ENCODE results near the gene MYH14.

The MYH14 gene

GRCh38 chr19:50192463-50193211 lies 10.8 kb upstream of the MYH14 start:
- DNase-seq (ENCODE audit: extremely low read depth in 1 of 2, low read depth in 1 of 2): no peak

DNA sequence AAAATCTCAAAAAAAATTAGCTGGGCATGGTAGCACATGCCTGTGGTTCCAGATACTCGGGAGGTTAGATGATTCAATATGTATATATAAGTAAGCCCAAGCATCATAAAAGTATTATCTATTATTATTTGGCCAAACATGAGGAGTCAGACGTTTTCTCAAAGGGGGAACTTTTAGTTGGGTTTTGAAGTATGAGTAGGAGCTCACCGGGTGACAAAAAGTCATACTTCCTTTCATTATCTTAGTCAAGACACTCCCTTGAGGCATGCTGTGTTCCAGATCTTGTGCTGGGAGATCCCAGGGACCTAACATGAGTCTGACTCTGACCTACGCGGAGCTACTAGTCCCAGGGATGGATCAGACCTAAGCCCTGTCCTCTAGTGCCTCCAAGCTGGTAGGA lies 8.2 kb upstream of the MYH14 start:
- no peak for DNase-seq (ENCODE audit: extremely low read depth in 1 of 2, low read depth in 1 of 2)

GRCh38 chr19:50196322-50196932 lies 7.0 kb upstream of the MYH14 start:
- DNase-seq (ENCODE audit: extremely low read depth in 1 of 2, low read depth in 1 of 2): no peak

GRCh38 chr19:50197348-50197747 lies 6.1 kb upstream of the MYH14 start:
- DNase-seq (ENCODE audit: extremely low read depth in 1 of 2, low read depth in 1 of 2): no peak

- DNase-seq (ENCODE audit: extremely low read depth in 1 of 2, low read depth in 1 of 2): no peak
Measured at GRCh38 chr19:50198431-50199258, 4.8 kb upstream of the MYH14 start.

- no peak for DNase-seq (ENCODE audit: extremely low read depth in 1 of 2, low read depth in 1 of 2)
Measured at GRCh38 chr19:50199259-50199555, 4.2 kb upstream of the MYH14 start.

- no peak for DNase-seq (ENCODE audit: extremely low read depth in 1 of 2, low read depth in 1 of 2)
Measured at GRCh38 chr19:50202386-50202785, 1.0 kb upstream of the MYH14 start.

DNA sequence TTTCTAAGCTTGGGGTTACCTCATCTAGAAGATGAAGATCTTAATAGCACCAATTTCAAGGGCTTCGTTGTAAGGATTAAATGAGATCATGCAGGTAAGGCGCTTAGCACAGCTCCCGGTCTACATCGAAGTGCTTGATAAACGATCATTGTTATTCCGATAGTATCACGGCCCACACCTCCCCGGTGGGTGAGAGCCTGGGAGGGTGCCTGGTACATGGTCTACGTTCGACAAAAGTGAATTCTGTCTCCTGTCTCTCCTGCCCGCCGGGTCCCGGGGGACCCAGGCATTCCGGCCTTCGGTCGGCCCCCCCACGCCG lies 501 bp upstream of the MYH14 start:
- DNase-seq (ENCODE audit: extremely low read depth in 1 of 2, low read depth in 1 of 2): no peak

GRCh38 chr19:50204081-50204428 lies 633 bp downstream of the MYH14 start:
- no peak for DNase-seq (ENCODE audit: extremely low read depth in 1 of 2, low read depth in 1 of 2)

- no peak for DNase-seq (ENCODE audit: extremely low read depth in 1 of 2, low read depth in 1 of 2)
Measured at GRCh38 chr19:50204811-50205675, 1.6 kb downstream of the MYH14 start.

DNA sequence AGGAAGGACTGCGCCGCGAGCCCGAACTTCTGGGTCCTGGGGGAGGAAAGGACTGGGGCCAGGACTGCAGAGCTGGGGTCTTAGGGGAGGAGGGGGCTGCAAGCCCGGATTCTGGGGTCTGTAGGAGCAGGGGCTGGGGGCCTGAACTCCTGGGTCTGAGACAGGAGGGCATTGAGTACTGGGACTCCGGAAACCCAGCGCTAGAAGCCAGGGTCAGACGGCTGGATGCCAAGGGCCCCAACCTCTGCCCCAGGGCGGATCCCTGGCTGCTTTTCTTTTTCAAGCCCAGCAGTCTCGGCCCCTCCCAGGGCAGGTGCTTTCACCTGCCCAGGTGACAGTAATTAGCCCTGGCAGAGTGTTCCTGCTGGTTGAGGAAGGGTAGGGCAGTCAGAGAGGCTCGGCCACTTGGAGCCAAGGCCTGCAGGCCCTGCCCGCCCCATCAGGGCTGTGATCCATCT lies 2.3 kb downstream of the MYH14 start:
- DNase-seq (ENCODE audit: extremely low read depth in 1 of 2, low read depth in 1 of 2): no peak

GRCh38 chr19:50206191-50206590 lies 2.8 kb downstream of the MYH14 start:
- DNase-seq (ENCODE audit: extremely low read depth in 1 of 2, low read depth in 1 of 2): no peak

DNA sequence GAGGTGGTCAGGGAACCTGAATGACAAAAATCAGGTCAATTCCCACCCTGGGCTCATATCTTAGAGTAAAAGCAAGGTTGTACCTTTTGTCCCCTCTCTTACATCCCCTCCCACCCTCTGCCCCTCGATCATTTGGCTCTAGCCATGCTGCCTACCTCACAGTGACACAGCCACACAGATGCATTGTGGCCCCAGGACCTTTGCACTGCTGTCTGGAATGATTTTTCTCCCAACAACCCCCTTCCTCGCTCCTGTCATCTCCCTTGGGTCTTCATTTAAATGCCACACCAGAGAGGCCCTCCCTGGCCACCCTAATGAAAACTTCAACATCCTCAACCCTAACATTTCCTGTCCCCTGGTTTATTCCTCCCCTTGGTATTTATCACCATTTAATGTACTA lies 4.3 kb downstream of the MYH14 start:
- DNase-seq (ENCODE audit: extremely low read depth in 1 of 2, low read depth in 1 of 2): no peak

DNA sequence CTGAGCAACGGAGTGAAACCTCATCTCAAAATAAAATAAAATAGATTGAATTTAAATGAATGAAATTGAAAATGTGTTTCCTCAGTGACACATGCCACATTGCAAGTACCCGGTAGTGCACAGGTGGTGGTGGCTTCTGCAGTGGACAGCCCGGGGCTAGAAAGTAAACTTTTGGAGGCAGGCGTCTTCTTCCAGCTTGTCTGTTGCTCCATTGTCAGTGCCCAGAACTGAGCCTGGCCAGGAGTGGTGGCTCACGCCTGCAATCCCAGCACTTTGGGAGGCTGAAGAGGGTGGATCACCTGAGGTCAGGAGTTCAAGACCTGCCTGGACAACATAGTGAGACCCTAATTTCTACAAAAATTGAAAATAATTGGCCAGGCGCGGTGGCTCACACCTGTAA lies 5.7 kb downstream of the MYH14 start:
- no peak for DNase-seq (ENCODE audit: extremely low read depth in 1 of 2, low read depth in 1 of 2)

DNA sequence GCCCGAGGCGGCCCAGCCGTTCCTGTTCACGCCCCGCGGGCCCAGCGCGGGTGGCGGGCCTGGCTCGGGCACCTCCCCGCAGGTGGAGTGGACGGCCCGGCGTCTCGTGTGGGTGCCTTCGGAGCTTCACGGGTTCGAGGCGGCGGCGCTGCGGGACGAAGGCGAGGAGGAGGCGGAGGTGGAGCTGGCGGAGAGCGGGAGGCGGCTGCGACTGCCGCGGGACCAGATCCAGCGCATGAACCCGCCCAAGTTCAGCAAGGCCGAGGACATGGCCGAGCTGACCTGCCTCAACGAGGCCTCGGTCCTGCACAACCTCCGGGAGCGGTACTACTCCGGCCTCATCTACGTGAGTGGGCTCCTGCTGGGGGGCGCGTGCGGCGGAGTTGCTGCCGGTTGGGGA lies 7.0 kb downstream of the MYH14 start:
- DNase-seq (ENCODE audit: extremely low read depth in 1 of 2, low read depth in 1 of 2): no peak

DNA sequence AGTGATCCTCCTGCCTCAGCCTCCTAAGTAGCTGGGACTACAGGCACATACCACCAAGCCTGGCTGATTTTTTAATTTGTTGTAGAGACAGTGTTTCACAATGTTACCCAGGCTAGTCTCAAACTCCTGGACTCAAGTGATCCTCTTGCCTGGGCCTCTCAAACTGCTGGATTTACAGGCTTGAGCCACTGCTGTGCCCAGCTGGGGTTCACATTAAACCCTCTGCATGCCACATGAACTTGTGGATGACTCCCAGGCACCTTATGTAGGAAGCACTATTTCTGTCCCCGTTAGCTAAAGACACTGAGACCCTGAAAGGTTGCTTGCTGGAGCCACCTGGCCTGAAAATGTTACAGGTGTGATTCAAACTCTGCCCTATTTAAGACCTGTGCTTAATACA lies 10.5 kb downstream of the MYH14 start:
- no peak for DNase-seq (ENCODE audit: extremely low read depth in 1 of 2, low read depth in 1 of 2)

DNA sequence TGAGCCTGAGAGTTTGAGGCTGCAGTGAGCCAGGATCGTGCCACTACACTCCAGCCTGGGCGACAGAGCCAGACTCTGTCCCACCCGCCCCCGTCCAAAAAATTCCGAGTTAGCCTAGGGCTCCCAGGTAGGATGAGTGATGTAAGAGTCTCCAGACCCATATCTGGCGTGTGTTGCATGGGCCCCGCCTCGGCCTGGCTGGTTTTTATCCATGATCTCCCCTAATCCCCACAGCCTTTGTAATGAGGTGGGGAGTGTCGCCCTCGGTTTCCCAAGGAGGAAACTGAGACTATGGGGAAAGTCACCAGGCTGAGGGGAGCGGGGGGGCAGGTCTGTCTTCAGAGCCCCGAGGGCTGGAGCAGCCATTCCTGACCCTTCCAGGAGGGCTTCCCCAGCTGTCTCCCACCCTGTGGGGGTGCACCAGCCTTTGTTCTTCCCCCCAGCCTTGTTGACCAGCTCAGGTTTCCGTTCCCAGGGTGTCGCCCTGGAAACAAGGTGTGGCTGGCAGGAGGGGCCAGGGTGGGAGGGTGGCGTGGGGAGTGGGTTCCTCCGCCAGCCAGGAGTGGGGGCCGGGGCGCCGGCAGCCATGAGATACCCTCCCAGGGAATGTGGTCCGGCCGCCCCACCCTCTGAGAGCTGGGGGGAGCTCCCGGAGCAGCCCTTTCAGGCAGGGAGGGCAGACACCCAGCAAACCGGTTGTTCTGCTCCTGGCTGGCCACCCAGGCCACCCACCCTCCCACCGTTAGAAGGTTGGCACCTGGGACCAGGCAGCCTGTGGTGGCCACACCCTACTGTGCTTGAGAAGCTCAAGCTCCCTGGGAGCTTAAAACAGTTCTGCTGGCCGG lies 11.5 kb downstream of the MYH14 start:
- no peak for DNase-seq (ENCODE audit: extremely low read depth in 1 of 2, low read depth in 1 of 2)

- DNase-seq (ENCODE audit: extremely low read depth in 1 of 2, low read depth in 1 of 2): no peak
Measured at GRCh38 chr19:50215820-50216219, 12.4 kb downstream of the MYH14 start.

- no peak for DNase-seq (ENCODE audit: extremely low read depth in 1 of 2, low read depth in 1 of 2)
Measured at GRCh38 chr19:50221087-50221486, 17.7 kb downstream of the MYH14 start.

DNA sequence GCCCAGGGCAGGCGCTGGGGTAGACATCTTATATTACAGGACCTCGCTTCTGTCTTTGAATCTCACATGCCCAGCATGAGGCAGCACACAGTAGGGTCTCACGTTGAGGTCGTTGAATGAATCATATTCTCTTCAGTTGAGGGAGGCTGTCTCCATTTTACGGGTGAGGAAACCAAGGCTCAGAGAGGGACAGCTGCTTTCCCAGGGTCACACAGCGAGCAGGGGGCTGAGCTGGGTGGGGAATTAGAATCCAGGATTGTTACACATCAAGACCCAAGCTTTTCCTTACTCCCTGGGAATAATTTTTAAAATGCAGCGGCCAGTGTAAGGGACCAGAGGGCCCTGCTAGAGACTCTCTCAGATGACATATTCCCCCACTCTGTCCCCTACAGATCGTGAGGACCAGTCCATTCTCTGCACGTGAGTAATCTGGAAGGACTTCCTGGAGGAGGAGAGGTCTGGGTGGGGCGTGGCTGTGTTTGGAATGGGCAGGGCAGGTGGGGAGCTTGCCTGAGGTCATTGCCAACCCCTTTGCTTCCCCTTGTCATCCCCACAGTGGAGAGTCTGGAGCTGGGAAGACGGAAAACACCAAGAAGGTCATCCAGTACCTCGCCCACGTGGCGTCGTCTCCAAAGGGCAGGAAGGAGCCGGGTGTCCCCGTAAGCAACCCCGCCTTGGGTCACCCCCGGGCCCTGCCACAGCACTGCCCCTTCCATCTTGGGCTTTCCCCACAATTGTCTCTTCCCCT lies 19.4 kb downstream of the MYH14 start:
- no peak for DNase-seq (ENCODE audit: extremely low read depth in 1 of 2, low read depth in 1 of 2)
